ENCODE data around the gene JPT1. TPM values are rescaled to one million over a fixed set of nuclear protein-coding genes. Genes with fewer than 3 reads are reported as not detected.
"Not testable (repeated sequence)": the region's sequence is repeated elsewhere in the genome, so short reads cannot be mapped to it uniquely, and the experiment has no call there.

Gene JPT1
- total RNA-seq, 2 experiments from 2014 or later = 277 to 301 TPM

DNA sequence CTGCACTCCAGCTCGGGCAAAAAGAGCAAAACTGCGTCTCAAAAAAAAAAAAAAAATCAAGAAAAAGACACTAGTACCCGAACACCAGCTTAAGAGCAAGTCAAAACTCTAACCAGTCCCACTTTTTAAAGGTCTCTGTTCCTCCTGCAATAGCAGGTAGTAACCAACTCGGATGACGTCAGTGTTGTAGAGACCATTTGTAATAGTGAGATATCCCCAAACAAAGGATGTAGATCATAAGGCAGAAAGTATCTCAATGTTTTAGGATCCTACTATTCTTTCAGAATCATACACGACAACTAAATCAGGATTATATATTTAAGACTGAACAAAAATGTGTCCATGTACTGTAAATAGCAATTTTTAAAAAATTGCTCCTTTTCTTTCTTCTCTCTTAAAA, 2.4 kb downstream of the JPT1 start:
- CTCF ChIA-PET = interaction anchor here (0.7 to 1.7 kb wide), 3 partner anchors 20 to 38 kb away, joined by 3 to 6 read pairs (median 4); partner anchors contain the start of gene NT5C
- no peak for ATAC-seq

DNA sequence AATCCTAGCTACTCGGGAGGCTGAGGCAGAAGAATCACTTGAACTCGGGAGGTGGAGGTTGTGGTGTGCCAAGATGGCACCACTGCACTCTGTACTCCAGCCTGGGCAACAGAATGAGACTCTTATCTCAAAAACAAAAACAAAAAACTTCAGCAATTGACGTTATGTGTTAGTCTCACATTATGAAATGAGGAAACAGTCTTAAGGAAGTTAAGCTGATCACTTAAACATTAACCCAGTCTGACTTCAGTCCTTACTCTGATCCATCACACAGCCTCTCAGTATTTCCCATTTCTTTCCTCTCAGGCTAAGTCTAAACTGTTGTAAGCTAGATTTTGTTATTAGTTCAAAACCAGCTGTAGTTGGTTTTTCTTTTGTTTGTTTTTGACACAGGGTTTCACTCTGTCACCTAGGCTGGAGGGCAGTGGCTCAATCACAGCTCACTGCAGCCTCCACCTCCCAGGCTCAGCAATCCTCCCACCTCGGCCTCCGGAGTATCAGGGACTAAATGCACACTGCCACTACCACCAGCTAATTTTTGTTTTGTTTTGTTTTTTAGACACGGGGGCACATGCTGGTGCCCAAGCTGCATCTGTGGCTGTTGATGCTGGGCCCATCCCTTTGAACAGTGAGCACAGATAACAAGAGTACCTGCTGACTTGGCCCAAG, 6.3 kb downstream of the JPT1 start:
- CTCF ChIA-PET = interaction anchor here (0.5 to 2.3 kb wide), 6 partner anchors 10 to 136 kb away, joined by 3 to 12 read pairs (median 4); partner anchors contain the start of gene NT5C
- Mint-ChIP-seq H3K4me1 (peaks cover 39% of the 10 kb centered on the region), H3K9me3 (ENCODE audit: low read depth) (no peaks in the 10 kb centered on the region), H3K36me3 (peaks cover 60% of the 10 kb centered on the region), H3K27ac (peak overlapping the region; percentile 48), H3K27me3 (no peaks in the 10 kb centered on the region), H3K4me3 (no peak overlapping the region)
- no peak for DNase-seq
- no peak for ATAC-seq

More for the DNA sequence above, 2.4 kb downstream of the JPT1 start:
- H3K4me1 Mint-ChIP-seq = peaks cover 51% of the 10 kb centered on the region
- peak overlapping the region; percentile 90 for H3K27ac Mint-ChIP-seq
- H3K27me3 Mint-ChIP-seq = no peaks in the 10 kb centered on the region
- peaks cover 35% of the 10 kb centered on the region for H3K36me3 Mint-ChIP-seq
- no peaks in the 10 kb centered on the region for H3K9me3 Mint-ChIP-seq (ENCODE audit: low read depth)
- H3K4me3 Mint-ChIP-seq = peak overlapping the region; percentile 98
- DNase-seq = no peak

- ATAC-seq (no peak), DNase-seq (no peak)
- Mint-ChIP-seq H3K27me3 (no peaks in the 10 kb centered on the region), H3K4me1 (peaks cover 31% of the 10 kb centered on the region), H3K9me3 (ENCODE audit: low read depth) (no peaks in the 10 kb centered on the region), H3K27ac (no peak overlapping the region), H3K4me3 (no peak overlapping the region), H3K36me3 (peaks cover 55% of the 10 kb centered on the region)
- CTCF ChIA-PET = interaction anchor here (2.3 kb wide), 1 partner anchor 15 kb away, joined by 15 read pairs; the partner anchor contains the start of gene NT5C
These were observed 7.7 kb downstream of the JPT1 start for GRCh38 chr17:75146592-75146991.

GRCh38 chr17:75144816-75145512, 9.3 kb downstream of the JPT1 start:
- CTCF ChIA-PET = interaction anchor here (0.7 to 2.6 kb wide), 10 partner anchors 9 to 183 kb away, joined by 3 to 15 read pairs (median 3); partner anchors contain the start of genes ARMC7, JPT1 and NT5C
- peaks cover 68% of the 10 kb centered on the region for H3K36me3 Mint-ChIP-seq
- no peaks in the 10 kb centered on the region for H3K9me3 Mint-ChIP-seq (ENCODE audit: low read depth)
- no peak for ATAC-seq
- no peak overlapping the region for H3K4me3 Mint-ChIP-seq
- H3K4me1 Mint-ChIP-seq = peaks cover 40% of the 10 kb centered on the region
- peak overlapping the region; percentile 61 for H3K27ac Mint-ChIP-seq
- H3K27me3 Mint-ChIP-seq = no peaks in the 10 kb centered on the region
- DNase-seq = no peak

GRCh38 chr17:75142236-75142971, 11.9 kb downstream of the JPT1 start:
- no peak overlapping the region for H3K4me3 Mint-ChIP-seq
- no peaks in the 10 kb centered on the region for H3K9me3 Mint-ChIP-seq (ENCODE audit: low read depth)
- no peaks in the 10 kb centered on the region for H3K27me3 Mint-ChIP-seq
- H3K27ac Mint-ChIP-seq = no peak overlapping the region
- H3K36me3 Mint-ChIP-seq = peaks cover 60% of the 10 kb centered on the region
- CTCF ChIA-PET = interaction anchor here (0.5 to 4.1 kb wide), 3 partner anchors 12 to 148 kb away, joined by 4 to 11 read pairs (median 4); partner anchors contain the start of gene NT5C
- peaks cover 27% of the 10 kb centered on the region for H3K4me1 Mint-ChIP-seq
- DNase-seq (no peak), ATAC-seq (no peak)

GRCh38 chr17:75138519-75138918, 15.8 kb downstream of the JPT1 start:
- Mint-ChIP-seq H3K9me3 (ENCODE audit: low read depth) (no peaks in the 10 kb centered on the region), H3K27ac (no peak overlapping the region), H3K4me1 (peaks cover 25% of the 10 kb centered on the region), H3K36me3 (peaks cover 39% of the 10 kb centered on the region), H3K4me3 (no peak overlapping the region), H3K27me3 (no peaks in the 10 kb centered on the region)
- CTCF ChIA-PET = interaction anchor here (0.7 to 4.1 kb wide), 2 partner anchors 8 to 33 kb away, joined by 3 to 11 read pairs; partner anchors contain the start of gene NT5C
- ATAC-seq (no peak), DNase-seq (no peak)

GRCh38 chr17:75137762-75138161, 16.6 kb downstream of the JPT1 start:
- CTCF ChIA-PET = interaction anchor here (1.0 to 1.4 kb wide), 2 partner anchors 23 to 53 kb away, joined by 3 to 4 read pairs; no protein-coding TSS in a partner anchor
- not testable (repeated sequence) for H3K4me3 Mint-ChIP-seq; DNase-seq; ATAC-seq; H3K27me3 Mint-ChIP-seq; H3K9me3 Mint-ChIP-seq (ENCODE audit: low read depth); H3K27ac Mint-ChIP-seq
- Mint-ChIP-seq H3K4me1 (peaks cover 30% of the 10 kb centered on the region), H3K36me3 (peaks cover 39% of the 10 kb centered on the region)

DNA sequence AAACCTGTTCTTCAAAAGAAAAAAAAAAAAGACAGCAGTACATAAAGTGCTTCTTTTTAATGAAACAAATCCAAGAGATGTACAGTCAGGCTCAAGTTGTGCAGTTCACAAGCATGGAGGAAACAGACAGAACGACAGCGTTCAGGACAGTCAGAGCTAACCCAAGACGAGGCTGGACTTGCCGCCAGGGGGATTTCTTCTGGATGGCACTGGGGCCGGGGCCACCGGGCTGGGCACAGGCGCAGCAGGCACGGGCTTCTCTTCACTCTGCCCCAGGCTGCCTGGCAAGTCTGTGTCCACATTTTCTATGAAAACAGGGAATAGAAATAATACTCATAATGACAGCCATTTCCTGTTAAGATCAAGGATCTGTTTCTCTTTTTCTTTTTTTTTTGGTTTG, 18.4 kb downstream of the JPT1 start:
- no peaks in the 10 kb centered on the region for H3K27me3 Mint-ChIP-seq
- peaks cover 28% of the 10 kb centered on the region for H3K36me3 Mint-ChIP-seq
- CTCF ChIA-PET = interaction anchor here (0.6 to 1.6 kb wide), 2 partner anchors 9 to 66 kb away, joined by 3 to 8 read pairs; no protein-coding TSS in a partner anchor
- H3K4me3 Mint-ChIP-seq = no peak overlapping the region
- H3K4me1 Mint-ChIP-seq = peaks cover 26% of the 10 kb centered on the region
- H3K27ac Mint-ChIP-seq = no peak overlapping the region
- no peaks in the 10 kb centered on the region for H3K9me3 Mint-ChIP-seq (ENCODE audit: low read depth)
- DNase-seq (no peak), ATAC-seq (no peak)

DNA sequence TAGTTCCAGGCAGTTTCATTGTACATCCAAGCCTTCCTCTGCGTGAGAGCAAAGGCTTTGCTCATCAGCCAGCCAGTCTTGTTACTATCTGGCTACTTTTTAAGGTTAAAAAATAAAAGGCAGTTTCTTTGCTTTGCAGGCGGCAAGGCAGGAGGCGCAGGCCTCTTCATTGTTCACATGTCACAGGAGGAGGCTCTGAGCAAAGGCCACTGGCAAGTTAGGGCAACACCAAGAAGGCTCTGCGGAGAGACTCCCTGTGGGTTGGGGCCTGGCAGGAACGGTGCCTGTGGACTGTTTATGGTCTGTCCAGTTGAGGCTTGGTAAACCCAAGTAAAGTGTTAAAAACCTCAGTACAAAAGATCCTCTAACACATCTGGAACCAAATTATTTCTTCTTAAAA, 18.9 kb downstream of the JPT1 start:
- Mint-ChIP-seq H3K9me3 (ENCODE audit: low read depth) (no peaks in the 10 kb centered on the region), H3K36me3 (peaks cover 25% of the 10 kb centered on the region), H3K27me3 (no peaks in the 10 kb centered on the region), H3K27ac (no peak overlapping the region), H3K4me1 (peaks cover 25% of the 10 kb centered on the region), H3K4me3 (no peak overlapping the region)
- ATAC-seq = no peak
- DNase-seq = no peak
- CTCF ChIA-PET = interaction anchor here (0.6 kb wide), 1 partner anchor 9 kb away, joined by 3 read pairs; no protein-coding TSS in a partner anchor

GRCh38 chr17:75133607-75134347, 20.5 kb downstream of the JPT1 start:
- not testable (repeated sequence) for H3K9me3 Mint-ChIP-seq (ENCODE audit: low read depth); H3K27me3 Mint-ChIP-seq; DNase-seq; H3K4me3 Mint-ChIP-seq; ATAC-seq
- CTCF ChIA-PET = interaction anchor here (1.3 to 14.6 kb wide), 3 partner anchors 20 to 127 kb away, joined by 3 to 233 read pairs (median 5); partner anchors contain the start of gene ARMC7
- Mint-ChIP-seq H3K4me1 (peaks cover 28% of the 10 kb centered on the region), H3K36me3 (peaks cover 22% of the 10 kb centered on the region), H3K27ac (peak overlapping the region; percentile 63)

- H3K4me1 Mint-ChIP-seq = peaks cover 28% of the 10 kb centered on the region
- peak overlapping the region; percentile 61 for H3K27ac Mint-ChIP-seq
- ATAC-seq (no peak), DNase-seq (no peak)
- CTCF ChIA-PET = interaction anchor here (0.6 to 14.6 kb wide), 5 partner anchors 10 to 128 kb away, joined by 3 to 233 read pairs (median 3); partner anchors contain the start of gene ARMC7
- no peak overlapping the region for H3K4me3 Mint-ChIP-seq
- peaks cover 21% of the 10 kb centered on the region for H3K36me3 Mint-ChIP-seq
- no peaks in the 10 kb centered on the region for H3K9me3 Mint-ChIP-seq (ENCODE audit: low read depth)
- H3K27me3 Mint-ChIP-seq = no peaks in the 10 kb centered on the region
These were observed 21.3 kb downstream of the JPT1 start for GRCh38 chr17:75133001-75133400.
